Stimulated activated CD4-positive, alpha-beta T cell treated with anti-CD3 and anti-CD28 coated beads, Interleukin-4, amount 100 ng/mL, for 1 hour (primary cell): ENCODE measurements around the gene KIRREL2.
"Not testable (repeated sequence)": the region's sequence is repeated elsewhere in the genome, so short reads cannot be mapped to it uniquely, and the experiment has no call there.

Source experiments
- DNase-seq: peaks from one replicate; pipeline ENCODE4 v3.0.0-alpha.2; 2020

KIRREL2 gene

DNA sequence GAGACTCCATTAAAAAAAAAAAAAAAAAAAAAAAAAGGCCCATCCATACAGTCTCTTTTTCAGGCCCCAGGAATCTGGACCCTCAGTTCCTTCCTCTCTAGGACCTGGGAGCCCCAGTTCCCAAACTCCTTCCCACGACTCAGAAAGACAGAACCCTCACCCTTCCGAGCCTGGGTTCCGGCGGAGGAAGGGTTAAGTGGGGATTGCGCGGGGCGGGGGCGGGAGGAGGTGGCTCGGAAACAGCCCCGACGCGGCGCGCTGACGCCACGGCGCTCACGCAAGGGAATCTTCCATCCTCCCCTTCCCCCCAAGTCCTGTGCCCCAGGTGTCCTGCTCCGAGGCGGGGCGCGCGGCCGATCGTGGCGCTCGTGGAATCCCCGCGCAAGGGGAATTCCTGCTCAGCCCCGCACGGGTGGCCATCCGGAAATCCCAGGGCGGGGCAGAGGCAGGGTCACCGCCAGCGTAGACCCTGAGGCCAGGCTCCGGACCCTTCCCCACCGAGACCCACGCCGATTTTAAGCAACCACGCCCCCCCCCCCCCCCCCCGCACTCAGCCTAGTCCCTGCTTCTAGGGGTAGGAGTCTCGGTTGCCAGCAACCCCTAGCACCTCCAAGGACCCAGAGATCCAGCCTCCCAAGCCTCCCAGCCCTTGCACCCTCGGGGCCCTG, 43.0 kb downstream of the KIRREL2 start:
- DNase-seq, result peak; percentile 88

- DNase-seq, result no peak
Measured at GRCh38 chr19:35901055-35901644, 44.4 kb downstream of the KIRREL2 start.

DNA sequence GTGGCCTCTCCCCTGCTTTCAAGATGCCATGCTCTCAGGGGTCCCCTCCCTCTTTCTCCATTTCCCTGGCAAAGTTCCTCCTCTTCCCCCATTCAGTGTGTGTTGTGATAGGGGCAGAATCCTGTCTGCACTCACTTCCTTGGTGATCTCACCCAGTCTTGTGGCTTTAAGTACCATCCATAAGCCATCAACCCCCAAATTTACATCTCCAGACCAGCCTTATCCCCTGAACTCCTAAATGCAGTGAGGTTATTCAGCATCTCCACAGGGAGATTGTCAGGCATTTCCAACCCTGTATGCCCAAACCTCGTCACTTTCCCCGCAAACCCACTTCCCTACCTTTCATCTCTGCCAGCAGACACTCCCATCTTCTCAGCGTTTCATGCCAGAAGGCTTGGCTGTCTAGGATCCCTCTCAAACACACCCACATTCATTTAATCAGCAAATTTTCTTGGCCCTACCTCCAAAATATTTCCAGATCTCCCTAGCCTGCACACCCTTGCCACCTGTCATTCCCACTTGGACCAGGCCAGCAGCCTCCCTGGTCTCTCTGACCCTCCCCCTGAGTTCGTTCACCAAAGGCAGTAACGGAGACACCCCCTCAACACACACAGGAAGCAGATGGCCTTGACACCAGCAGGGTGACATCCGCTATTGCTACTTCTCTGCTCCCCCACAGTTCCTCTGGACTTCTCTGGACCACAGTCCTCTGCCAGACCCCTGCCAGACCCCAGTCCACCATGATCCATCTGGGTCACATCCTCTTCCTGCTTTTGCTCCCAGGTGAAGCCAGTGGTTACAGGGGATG, 45.3 kb downstream of the KIRREL2 start, which contains the start of gene HCST:
Gene HCST (plus strand): TSS at position 676 of the 808 bp plus-strand sequence. CDS start 65 bp downstream, at position 741.
- peak; percentile 21 for DNase-seq

GRCh38 chr19:35902870-35903475, 46.3 kb downstream of the KIRREL2 start:
- DNase-seq, result no peak

DNA sequence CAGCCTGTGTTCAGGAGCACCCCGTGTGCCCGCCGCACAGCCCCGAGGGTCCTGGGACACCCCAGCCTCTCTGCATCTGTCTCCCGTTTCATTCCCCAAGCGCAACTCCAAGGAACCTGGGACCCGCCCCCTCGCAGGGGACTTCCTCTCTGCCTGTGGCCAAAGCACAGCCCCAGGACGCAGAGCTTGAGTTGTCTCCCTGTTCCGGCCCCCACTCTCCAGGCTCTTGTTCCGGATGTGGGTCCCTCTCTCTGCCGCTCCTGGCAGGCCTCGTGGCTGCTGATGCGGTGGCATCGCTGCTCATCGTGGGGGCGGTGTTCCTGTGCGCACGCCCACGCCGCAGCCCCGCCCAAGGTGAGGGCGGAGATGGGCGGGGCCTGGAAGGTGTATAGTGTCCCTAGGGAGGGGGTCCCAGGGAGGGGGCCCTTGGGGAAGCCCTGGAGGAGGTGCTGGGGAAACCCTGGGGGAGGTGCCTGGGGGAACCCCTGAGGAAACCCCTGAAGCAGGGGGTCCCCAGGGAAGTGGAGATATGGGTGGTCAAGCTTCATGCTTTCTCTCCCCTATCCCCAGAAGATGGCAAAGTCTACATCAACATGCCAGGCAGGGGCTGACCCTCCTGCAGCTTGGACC, 47.0 kb downstream of the KIRREL2 start:
- peak; percentile 84 for DNase-seq

GRCh38 chr19:35904311-35905068, 47.8 kb downstream of the KIRREL2 start:
- no peak for DNase-seq

DNA sequence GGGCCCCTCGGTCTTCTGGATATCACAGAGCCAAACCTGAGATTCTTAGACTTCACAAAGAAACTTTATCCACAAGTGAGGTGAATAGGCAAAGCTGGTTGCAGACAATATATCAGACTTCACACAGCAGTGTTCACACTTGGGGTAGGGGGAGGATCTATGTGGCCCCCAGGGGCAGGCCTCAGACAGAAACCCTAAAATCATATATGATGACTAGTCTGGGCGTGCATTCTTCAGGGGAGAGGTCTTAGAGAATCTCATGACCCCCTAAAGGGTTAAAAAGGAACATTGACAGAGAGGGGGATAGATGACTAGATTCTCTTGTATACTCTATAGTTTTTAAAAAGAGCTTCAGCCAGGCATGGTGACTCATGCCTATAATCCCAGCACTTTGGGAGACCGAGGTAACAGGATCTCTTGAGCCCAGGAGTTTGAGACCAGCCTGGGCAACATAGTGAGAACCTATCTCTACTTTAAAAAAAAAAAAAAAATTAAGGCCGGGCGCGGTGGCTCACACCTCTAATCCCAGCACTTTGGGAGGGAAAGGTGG, 48.5 kb downstream of the KIRREL2 start:
- no peak for DNase-seq

GRCh38 chr19:35907377-35907745, 50.6 kb downstream of the KIRREL2 start:
- no peak for DNase-seq

- no peak for DNase-seq
Measured at GRCh38 chr19:35908010-35908441, 51.3 kb downstream of the KIRREL2 start, which contains the start of gene TYROBP. Gene TYROBP, minus strand, starts transcription at chr19:35908295. Its CDS starts 67 bp downstream, at chr19:35908228.

GRCh38 chr19:35908973-35909683, 52.4 kb downstream of the KIRREL2 start:
- DNase-seq, result no peak

- DNase-seq, result no peak
Measured at GRCh38 chr19:35909684-35910035, 52.9 kb downstream of the KIRREL2 start.

- DNase-seq, result not testable (repeated sequence)
Measured at GRCh38 chr19:35910355-35910754, 53.6 kb downstream of the KIRREL2 start.

- DNase-seq, result no peak
Measured at GRCh38 chr19:35911173-35911572, 54.5 kb downstream of the KIRREL2 start.

DNA sequence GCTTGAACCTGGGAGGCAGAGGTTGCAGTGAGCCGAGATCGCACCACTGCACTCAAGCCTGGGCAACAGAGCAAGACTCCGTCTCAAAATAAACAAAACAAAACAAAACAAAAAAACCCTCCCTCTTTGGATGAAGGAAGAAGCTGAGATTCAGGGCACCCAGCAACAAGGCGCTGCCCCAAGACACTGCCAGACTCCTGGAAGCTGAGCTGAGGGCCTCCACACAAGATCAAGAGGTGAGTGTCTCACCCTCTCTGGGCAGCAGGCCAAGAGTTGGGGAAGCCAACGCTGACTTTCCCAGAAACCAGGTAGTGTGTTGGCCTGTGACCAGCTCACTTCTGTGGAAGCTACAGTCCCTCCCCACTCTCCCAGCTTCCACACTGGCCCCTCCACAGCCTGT, 55.1 kb downstream of the KIRREL2 start:
- DNase-seq, result no peak

- no peak for DNase-seq
Measured at GRCh38 chr19:35913589-35913988, 56.9 kb downstream of the KIRREL2 start.

- no peak for DNase-seq
Measured at GRCh38 chr19:35915443-35915842, 58.7 kb downstream of the KIRREL2 start.
